Neural cell (in vitro differentiated cells): Measurements from ENCODE around the gene HMCN2.

Source experiments
- EP300 ChIP-seq: fragments of 450-650 bp; conservative IDR thresholded peaks from 2 replicates; pipeline ENCODE4 v1.6.1; 2014; ENCODE audit warnings: antibody characterized with exemption, mild to moderate bottlenecking, moderate library complexity; ENCODE audit not compliant: poor library complexity, severe bottlenecking
- EZH2 ChIP-seq: fragments of 200-600, 300-800 bp; shearing (Covaris generic), sonication (generic); IDR thresholded peaks from 2 replicates; pipeline ENCODE4 v1.6.1; 2014; ENCODE audit warnings: antibody characterized with exemption, low read length, borderline replicate concordance, mild to moderate bottlenecking; ENCODE audit not compliant: insufficient read depth, poor library complexity, severe bottlenecking
- MXI1 ChIP-seq: fragments of 450-650 bp; conservative IDR thresholded peaks from 2 replicates; pipeline ENCODE4 v1.6.1; 2014; ENCODE audit warnings: antibody characterized with exemption, mild to moderate bottlenecking; ENCODE audit not compliant: poor library complexity, severe bottlenecking
- POLR2AphosphoS5 ChIP-seq: IDR thresholded peaks from 2 replicates; pipeline ENCODE4 v1.6.1; 2012
- RAD21 ChIP-seq: fragments of 450-650 bp; conservative IDR thresholded peaks from 2 replicates; pipeline ENCODE4 v1.6.1; 2014; ENCODE audit warnings: antibody characterized with exemption, mild to moderate bottlenecking, moderate library complexity
- SMC3 ChIP-seq: fragments of 450-650 bp; conservative IDR thresholded peaks from 2 replicates; pipeline ENCODE4 v1.6.1; 2014; ENCODE audit warnings: antibody characterized with exemption, mild to moderate bottlenecking, moderate library complexity; ENCODE audit not compliant: poor library complexity
- TF ChIP-seq, protein P1 (sequence below): fragments of 450-650 bp; IDR thresholded peaks from 2 replicates; pipeline ENCODE4 v1.5.1; 2014; ENCODE audit warnings: antibody characterized with exemption, mild to moderate bottlenecking, moderate library complexity; ENCODE audit not compliant: poor library complexity, severe bottlenecking

DNA sequence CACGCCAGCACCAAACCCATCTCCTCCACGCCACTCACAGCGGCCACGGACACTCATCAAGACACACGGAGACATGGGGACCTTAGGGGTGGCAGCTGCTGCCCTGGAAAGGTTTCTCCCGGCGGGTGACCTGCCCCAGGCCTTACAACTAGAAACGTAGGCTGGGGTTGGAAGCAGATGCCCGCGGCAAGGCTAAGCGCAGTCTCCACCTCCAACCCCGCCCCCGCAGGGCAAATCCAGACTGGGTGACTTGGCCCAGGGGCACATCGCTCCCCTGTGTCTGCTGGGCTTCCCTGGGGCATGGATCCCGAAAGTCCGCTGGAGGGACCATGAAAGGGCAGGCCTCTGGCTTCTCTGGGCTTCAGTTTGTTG, 167.2 kb downstream of the HMCN2 start:
- TF ChIP-seq, protein P1, sequence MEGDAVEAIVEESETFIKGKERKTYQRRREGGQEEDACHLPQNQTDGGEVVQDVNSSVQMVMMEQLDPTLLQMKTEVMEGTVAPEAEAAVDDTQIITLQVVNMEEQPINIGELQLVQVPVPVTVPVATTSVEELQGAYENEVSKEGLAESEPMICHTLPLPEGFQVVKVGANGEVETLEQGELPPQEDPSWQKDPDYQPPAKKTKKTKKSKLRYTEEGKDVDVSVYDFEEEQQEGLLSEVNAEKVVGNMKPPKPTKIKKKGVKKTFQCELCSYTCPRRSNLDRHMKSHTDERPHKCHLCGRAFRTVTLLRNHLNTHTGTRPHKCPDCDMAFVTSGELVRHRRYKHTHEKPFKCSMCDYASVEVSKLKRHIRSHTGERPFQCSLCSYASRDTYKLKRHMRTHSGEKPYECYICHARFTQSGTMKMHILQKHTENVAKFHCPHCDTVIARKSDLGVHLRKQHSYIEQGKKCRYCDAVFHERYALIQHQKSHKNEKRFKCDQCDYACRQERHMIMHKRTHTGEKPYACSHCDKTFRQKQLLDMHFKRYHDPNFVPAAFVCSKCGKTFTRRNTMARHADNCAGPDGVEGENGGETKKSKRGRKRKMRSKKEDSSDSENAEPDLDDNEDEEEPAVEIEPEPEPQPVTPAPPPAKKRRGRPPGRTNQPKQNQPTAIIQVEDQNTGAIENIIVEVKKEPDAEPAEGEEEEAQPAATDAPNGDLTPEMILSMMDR = no peak
- TF ChIP-seq RAD21 = no peak
- no peak for TF ChIP-seq EZH2
- TF ChIP-seq POLR2AphosphoS5 = no peak
- TF ChIP-seq EP300 = no peak
- TF ChIP-seq MXI1 = no peak
- no peak for TF ChIP-seq SMC3
